GM18861 (cell line): ENCODE data around the gene LAMA2.

Source experiments
- ATAC-seq: cut with Tn5 transposase; IDR thresholded peaks from one replicate; pipeline ENCODE4 v1.9.1; 2021; ENCODE audit not compliant: unreplicated experiment

Gene LAMA2

DNA sequence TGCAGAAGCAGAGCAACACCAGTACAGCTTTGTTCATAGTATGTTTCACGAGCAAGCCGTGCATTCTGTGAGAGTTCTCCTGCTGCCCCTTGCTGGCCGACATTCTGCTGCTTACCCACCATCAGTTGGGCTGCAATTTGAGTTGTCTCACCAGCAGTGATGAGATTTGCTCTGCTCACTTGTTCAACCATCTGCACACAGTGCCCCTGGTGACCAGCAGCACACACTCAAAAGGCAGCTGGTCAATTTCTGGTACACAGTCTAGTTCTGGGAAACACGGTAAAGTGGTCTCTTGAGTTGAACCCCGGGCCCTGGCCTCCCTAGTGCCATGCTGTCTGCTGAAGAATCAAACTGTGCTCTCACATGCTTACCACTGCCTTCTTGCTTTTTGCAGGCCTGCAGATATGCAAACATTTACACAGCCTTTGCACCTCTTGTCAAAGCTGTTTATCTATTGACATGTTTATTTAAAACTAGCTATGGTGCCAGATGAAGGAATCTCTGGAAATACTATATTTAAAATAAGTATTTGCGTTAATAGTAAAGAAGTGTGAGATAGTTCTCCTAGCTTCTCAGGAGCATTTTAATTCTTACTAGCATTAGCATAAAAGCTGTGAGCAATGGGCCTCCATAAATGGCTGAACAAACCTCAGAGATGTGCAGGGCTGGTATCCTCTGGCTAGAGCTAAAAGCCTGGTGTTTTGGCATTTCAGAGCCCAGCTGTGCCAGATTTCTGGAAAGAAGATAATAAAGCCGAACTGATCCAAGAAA, 592.7 kb downstream of the LAMA2 start:
- ATAC-seq, result no peak

DNA sequence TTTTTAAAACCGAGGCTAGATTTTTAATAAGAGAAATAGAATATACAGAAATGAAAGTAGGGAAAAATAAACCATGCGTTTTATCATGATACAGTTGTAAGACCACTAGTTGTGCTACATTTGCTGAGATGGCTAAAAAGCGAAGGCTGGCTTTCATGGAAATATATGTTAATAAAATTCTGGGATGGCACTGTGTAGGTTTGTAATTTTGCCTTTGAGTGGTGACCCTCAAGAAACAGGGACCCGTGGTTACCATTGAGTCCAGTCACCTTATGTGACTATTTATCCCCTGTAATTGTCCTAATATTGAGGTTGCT, 593.3 kb downstream of the LAMA2 start:
- ATAC-seq, result no peak

- no peak for ATAC-seq
Observed at GRCh38 chr6:129476810-129477209, 593.9 kb downstream of the LAMA2 start.

GRCh38 chr6:129478379-129478778, 595.4 kb downstream of the LAMA2 start:
- ATAC-seq, result no peak

- no peak for ATAC-seq
Observed at GRCh38 chr6:129481706-129482105, 598.8 kb downstream of the LAMA2 start.

DNA sequence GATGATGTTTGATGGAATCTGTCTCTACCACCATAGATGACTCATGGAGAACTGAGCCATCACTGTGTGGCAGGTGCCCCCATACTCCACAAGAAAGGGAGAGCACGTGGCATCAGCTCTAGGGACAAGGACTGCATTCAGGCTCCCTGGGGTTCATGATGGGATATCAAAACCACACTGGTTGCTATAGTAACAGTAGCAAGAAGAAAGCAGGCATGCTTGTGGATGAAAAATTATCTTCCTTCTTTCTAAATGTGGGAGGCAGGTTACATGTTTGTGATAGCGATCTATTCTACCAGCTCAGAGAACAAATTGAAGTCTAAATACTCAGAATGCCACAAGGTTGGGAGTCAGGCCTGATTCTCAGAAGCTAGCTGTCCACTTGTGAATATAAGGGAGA, 602.8 kb downstream of the LAMA2 start:
- ATAC-seq, result no peak

- ATAC-seq, result no peak
Observed at GRCh38 chr6:129486327-129486726, 603.4 kb downstream of the LAMA2 start.

- no peak for ATAC-seq
Observed at GRCh38 chr6:129488313-129488712, 605.4 kb downstream of the LAMA2 start.

DNA sequence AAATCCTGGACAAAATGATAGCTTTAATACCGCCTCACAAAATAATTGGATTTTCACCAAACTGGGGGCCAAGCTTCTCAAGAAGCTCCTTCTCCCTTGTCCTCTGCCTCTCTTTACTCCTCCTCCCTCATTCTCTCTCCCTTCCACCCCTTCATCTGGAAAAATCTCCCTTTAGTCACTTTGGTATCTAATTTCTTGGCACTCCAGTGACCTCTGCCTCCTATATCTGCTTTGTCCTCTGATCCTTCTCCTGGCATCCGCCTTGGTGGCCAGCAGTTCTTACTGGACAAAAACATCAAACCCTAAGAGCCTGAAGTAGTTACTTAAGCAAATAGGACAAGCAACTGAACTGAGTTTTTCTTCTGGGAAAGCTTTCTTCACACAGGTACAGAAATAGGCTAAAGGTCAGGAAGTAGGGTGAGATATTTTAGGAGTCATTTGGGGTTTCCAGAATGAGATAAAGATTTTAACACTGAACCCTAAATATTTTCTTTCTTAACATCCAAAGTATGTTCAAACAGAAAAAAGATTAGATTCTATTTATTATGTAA, 606.4 kb downstream of the LAMA2 start:
- ATAC-seq, result no peak

DNA sequence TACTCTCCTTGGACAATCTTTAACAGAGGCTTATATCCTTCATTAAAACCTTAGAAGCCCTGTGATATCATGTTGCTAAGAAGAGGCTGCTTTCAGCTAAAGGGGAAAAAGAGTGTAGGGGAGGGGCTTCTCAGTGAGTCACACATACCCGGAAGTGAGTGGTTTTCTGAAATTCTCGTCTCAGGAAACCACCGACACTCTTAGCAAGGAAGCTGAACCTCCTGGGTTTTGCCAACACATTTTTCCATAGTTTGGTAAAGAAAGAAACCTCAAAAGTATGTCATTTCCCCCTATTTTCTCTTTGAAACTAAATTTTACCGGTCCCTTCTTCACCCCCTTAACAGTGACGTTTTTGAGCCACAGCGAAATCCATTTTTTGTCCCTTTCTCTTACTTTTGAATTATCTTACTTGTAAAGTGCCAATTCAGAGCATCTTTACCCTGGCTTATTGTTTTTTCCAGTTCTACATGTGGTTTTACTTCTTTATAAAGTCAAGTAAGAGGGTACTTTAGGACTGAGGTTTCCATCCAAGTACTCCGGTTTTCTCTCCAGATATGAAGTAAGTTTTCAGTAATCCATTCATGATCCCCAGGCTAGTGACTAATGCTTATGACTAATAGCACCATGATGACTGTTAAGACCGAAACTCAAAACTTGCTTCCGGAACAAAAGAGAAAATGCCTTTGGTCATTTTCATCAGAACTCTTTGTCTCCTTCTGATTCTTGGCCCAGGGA, 607.8 kb downstream of the LAMA2 start:
- peak; percentile 84 for ATAC-seq

DNA sequence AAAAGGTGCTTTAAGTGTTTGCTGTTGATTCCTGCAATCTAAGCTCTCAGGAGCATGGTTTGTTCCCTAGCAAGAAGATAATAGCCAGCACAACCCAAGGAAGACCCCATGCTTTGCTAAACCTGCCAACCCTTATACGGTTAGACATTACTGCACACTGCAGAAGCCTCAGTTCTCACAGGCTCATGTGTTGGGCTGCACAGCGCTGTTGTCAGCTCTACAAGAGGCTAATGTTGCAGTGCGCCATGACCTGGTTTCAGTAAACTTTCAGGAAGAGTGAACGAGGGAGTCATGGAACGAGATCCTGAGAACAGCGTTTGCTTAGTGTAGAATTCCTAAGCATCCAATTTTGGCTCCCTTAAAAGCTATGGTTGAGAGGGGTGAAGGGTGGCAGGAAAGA, 608.5 kb downstream of the LAMA2 start:
- ATAC-seq, result no peak

DNA sequence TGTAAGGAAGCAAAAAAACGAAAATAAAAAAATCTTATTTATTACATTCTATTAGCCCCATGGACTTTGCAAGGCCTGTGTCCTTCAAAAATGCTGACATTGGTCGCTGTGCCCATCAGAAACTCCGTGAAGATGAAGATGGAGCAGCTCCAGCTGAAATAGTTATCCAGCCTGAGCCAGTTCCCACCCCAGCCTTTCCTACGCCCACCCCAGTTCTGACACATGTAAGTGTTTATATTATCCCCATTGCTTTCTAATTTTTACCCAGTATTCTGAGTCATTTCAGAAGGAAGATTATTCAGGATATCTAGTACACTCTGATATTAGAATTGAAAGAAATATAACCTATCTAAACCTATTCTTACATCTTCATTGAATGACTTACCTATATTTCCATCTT, 609.3 kb downstream of the LAMA2 start:
- ATAC-seq, result no peak

- no peak for ATAC-seq
Observed at GRCh38 chr6:129493354-129493902, 610.5 kb downstream of the LAMA2 start.

GRCh38 chr6:129494099-129494498, 611.2 kb downstream of the LAMA2 start:
- no peak for ATAC-seq

GRCh38 chr6:129494586-129494985, 611.6 kb downstream of the LAMA2 start:
- ATAC-seq, result no peak

DNA sequence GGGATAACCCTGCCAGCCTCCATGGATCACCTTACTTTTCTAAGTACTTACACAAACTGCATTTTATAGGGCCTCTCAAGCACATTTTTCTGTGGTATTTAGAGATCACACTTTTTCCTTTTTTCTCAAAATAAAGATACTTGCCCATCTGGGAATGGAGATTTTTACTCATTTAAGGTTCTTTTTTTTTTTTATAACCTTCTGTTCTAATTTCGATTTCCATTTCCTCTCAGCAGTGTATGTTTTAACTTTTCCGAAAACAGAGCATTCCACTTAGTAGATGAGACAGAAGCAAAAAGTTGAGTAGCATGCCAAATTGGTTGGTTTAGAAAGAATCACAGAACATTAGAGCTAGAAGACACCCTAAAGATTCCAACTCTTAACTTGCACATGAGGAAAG, 612.7 kb downstream of the LAMA2 start:
- no peak for ATAC-seq

DNA sequence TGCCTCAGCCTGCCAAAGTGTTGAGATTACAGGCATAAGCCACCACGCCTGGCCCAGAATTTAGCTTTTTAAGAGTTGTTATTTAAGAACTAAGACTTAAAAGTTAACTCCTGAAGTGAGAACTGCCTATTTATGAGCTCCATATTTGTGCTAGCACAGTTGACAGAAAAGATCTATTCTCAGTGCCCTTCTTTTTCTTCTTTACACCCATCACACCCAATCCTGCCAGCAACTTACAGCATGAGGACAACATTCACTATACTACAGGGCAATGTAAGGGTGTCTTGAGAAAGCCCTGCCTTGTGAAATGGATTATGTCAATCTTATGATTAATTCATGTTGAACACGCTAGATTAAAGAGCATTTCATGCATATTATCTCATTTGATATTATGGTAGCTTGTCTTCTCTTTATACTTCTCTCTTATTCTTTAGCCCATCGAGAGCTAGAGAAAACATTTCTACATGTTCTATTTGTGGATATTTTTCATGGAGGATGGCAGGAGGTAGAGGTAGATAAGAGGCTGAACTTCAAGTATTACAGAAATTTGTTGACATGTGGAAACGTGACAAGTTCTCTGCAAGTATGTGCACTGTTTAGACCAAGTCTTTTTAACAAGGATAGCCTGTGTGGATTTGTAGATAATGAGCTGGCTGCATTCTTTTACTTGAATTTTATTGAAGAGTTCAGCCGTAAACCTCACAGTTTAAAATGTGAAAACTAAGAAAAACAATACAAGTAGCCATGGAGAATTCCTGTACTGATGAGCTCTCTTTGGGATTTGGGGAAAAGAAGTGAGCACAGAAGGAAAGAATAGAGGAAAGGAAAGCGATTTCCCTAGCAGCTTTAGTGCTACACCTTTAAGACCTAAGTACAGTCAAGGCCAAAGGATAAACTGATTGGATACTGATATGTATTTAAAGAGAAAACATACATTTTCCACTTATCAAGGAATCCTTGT, 614.8 kb downstream of the LAMA2 start:
- ATAC-seq, result no peak

DNA sequence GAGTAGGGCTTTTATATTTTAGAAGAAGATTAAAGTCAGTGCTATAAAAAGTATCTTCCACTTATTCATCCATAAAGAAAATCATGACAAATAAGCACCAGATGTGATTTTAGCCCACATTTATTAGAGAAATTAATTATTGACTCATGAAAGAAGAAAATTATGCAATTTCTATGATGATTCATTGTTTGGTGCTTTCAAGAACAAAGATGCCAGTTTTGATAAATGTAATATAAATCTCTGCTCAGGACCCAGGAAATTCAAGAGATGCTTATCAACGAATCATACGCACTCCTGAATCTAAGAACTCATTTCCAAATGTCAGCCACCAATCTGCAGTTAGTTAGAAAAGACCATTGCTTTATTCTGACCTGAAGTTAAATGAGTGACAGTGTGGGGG, 615.6 kb downstream of the LAMA2 start:
- ATAC-seq, result no peak

DNA sequence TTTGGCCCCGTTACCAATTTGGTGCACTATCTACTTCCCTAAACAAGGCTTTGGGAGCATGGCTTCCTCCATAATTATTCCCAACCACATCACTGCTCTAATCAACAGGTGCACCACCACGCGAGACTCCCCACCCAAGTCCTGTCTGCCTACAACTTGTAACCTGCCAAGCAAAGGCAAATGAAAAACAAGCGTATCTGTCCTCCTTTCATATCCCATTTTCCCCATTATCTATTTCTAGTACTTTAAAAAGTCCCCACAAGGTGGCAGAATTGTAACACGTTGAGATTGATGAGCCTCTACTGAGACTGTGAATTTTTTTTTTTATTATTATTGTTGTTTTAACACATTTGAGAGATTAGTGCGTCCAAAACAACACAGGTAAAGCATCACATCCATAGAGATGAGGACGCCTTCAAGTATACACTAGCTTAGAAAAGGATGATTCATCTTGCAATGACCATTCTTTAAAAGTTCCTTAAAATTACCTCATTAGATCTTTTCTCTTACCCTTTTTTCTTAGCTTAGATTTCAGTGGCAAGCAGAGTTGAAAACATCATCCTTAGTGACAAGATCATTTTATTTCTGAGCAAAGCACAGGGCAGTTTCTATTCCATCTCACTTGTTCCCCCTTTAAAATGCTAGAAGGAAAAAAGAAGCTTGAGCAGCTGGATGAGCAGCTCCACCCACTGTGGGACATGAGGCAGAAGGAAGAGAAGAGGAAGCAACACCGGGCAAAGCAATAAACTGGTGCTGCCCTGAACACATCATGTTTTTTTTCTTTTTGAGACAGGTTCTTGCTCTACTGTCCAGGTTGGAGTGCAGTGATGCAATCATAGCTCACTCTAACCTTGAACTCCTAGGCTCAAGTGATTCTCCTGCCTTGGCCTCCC, 616.3 kb downstream of the LAMA2 start:
- peak; percentile 77 for ATAC-seq

DNA sequence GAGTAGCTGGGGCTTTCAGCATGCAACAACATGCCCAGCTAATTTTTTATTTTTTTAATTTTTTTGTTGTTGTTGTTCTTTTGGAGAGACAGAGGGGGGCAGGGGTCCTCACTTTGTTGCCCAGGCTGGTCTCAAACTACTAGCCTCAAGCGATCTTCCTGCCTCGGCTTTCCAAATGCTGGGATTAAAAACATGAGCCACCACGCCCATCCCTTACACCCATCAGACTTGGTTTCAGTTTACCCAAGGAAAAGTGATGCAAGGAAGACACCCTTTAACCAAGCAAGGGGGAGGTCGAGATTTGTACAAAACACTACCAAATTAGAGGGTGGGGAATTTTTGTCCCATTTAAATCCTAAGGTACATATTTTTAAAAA, 616.9 kb downstream of the LAMA2 start:
- no peak for ATAC-seq
